ENCODE data around the gene PLCH1. TPM values are rescaled to one million over a fixed set of nuclear protein-coding genes. Genes with fewer than 3 reads are reported as not detected.

Gene PLCH1
- total and polyA plus RNA-seq, 2 donors (not counting 1 experiment from before 2014, with no cell fraction given), result under 0.01 to 0.03 TPM

- no peaks in the 10 kb centered on the region for H3K79me2 ChIP-seq (ENCODE audit: control insufficient read depth, insufficient read depth, low read length)
- no peak overlapping the region for H3K27ac ChIP-seq (ENCODE audit: insufficient read depth, low read length)
- no peaks in the 10 kb centered on the region for H3K4me1 ChIP-seq (ENCODE audit: control insufficient read depth, extremely low read depth, insufficient read depth, low read length)
- DNase-seq (ENCODE audit: low read depth in 2 of 2), result no peak
- H4K20me1 ChIP-seq (ENCODE audit: control insufficient read depth, extremely low read depth, insufficient read depth, low read length), result no peaks in the 10 kb centered on the region
- H3K27me3 ChIP-seq (ENCODE audit: control insufficient read depth, insufficient read depth, low read length), result no peaks in the 10 kb centered on the region
- no peaks in the 10 kb centered on the region for H3K36me3 ChIP-seq (ENCODE audit: control insufficient read depth, insufficient read depth, low read length)
- H3K4me2 ChIP-seq (ENCODE audit: extremely low read depth, insufficient read depth, low read length), result no peak overlapping the region
- no peak overlapping the region for H3K4me3 ChIP-seq (replicated peaks in 1 of 4; ENCODE audit: control extremely low read depth in 1 of 4, insufficient read depth in 1 of 4, low read depth in 3 of 4, low read length in 4 of 4)
- H3K9me3 ChIP-seq (ENCODE audit: control insufficient read depth, insufficient read depth, low read depth, low read length), result no peaks in the 10 kb centered on the region
- H2AFZ ChIP-seq (ENCODE audit: low read length), result no peak overlapping the region
- no peak for TF ChIP-seq EZH2 (IDR thresholded peaks at IDR 0.05; ENCODE audit: low read length, missing control alignments)
- TF ChIP-seq, protein P1, sequence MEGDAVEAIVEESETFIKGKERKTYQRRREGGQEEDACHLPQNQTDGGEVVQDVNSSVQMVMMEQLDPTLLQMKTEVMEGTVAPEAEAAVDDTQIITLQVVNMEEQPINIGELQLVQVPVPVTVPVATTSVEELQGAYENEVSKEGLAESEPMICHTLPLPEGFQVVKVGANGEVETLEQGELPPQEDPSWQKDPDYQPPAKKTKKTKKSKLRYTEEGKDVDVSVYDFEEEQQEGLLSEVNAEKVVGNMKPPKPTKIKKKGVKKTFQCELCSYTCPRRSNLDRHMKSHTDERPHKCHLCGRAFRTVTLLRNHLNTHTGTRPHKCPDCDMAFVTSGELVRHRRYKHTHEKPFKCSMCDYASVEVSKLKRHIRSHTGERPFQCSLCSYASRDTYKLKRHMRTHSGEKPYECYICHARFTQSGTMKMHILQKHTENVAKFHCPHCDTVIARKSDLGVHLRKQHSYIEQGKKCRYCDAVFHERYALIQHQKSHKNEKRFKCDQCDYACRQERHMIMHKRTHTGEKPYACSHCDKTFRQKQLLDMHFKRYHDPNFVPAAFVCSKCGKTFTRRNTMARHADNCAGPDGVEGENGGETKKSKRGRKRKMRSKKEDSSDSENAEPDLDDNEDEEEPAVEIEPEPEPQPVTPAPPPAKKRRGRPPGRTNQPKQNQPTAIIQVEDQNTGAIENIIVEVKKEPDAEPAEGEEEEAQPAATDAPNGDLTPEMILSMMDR (conservative IDR thresholded peaks at IDR 0.05 in 1 of 2, IDR thresholded peaks at IDR 0.05 in 1 of 2; ENCODE audit: low read depth in 1 of 2, low read length in 2 of 2), result no peak
- H3K9ac ChIP-seq (ENCODE audit: insufficient read depth, low read length), result no peak overlapping the region
Observed at GRCh38 chr3:155455765-155456164, 289.1 kb downstream of the PLCH1 start.

- Histone ChIP-seq H3K4me2 (ENCODE audit: extremely low read depth, insufficient read depth, low read length) (no peak overlapping the region), H3K79me2 (ENCODE audit: control insufficient read depth, insufficient read depth, low read length) (no peaks in the 10 kb centered on the region), H2AFZ (ENCODE audit: low read length) (no peak overlapping the region), H3K27me3 (ENCODE audit: control insufficient read depth, insufficient read depth, low read length) (no peaks in the 10 kb centered on the region), H3K27ac (ENCODE audit: insufficient read depth, low read length) (no peak overlapping the region), H3K9me3 (ENCODE audit: control insufficient read depth, insufficient read depth, low read depth, low read length) (no peaks in the 10 kb centered on the region), H3K4me1 (ENCODE audit: control insufficient read depth, extremely low read depth, insufficient read depth, low read length) (no peaks in the 10 kb centered on the region), H3K36me3 (ENCODE audit: control insufficient read depth, insufficient read depth, low read length) (no peaks in the 10 kb centered on the region), H4K20me1 (ENCODE audit: control insufficient read depth, extremely low read depth, insufficient read depth, low read length) (no peaks in the 10 kb centered on the region), H3K4me3 (replicated peaks in 1 of 4; ENCODE audit: control extremely low read depth in 1 of 4, insufficient read depth in 1 of 4, low read depth in 3 of 4, low read length in 4 of 4) (no peak overlapping the region), H3K9ac (ENCODE audit: insufficient read depth, low read length) (no peak overlapping the region)
- no peak for DNase-seq (ENCODE audit: low read depth in 2 of 2)
- TF ChIP-seq EZH2 (IDR thresholded peaks at IDR 0.05; ENCODE audit: low read length, missing control alignments), result no peak
- TF ChIP-seq, protein P1 (conservative IDR thresholded peaks at IDR 0.05 in 1 of 2, IDR thresholded peaks at IDR 0.05 in 1 of 2; ENCODE audit: low read depth in 1 of 2, low read length in 2 of 2), result no peak
Observed at GRCh38 chr3:155453512-155453911, 291.4 kb downstream of the PLCH1 start.

DNA sequence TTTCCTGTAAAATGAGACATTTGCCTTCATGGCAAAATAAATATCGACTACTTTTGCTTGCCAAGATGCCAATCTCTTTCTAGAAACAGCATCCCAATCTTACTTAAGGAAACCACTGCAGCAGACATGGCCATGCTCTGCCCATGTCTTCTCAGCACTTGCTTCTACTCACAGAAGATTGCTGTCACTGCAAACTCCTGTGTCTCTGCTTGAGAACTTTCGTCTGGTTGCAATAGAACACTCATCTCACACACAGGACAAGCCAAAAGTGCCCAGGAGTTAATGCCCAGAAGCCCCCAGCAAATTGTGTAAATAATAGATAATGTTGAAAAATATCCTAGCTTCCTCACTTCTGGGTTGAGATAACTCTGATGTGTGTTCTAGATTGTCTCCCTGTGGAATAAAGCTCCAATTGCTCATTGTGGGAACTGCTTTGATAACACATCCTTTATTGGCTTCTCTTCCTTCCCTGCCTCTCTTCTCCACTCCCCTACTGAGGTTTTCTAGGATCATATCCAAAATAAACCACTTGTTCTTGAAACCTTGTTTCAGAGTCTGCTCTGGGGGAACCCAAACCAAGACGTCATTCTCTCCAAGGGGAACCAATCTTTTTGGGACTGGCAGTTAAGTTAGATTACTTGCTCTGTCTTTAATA is 295.1 kb downstream of the PLCH1 start:
- peak in 1 of 2 donors; percentile 48 for DNase-seq (ENCODE audit: low read depth in 2 of 2)
- Histone ChIP-seq H3K36me3 (ENCODE audit: control insufficient read depth, insufficient read depth, low read length) (no peaks in the 10 kb centered on the region), H4K20me1 (ENCODE audit: control insufficient read depth, extremely low read depth, insufficient read depth, low read length) (no peaks in the 10 kb centered on the region), H3K4me2 (ENCODE audit: extremely low read depth, insufficient read depth, low read length) (no peak overlapping the region), H3K27ac (ENCODE audit: insufficient read depth, low read length) (no peak overlapping the region), H3K9ac (ENCODE audit: insufficient read depth, low read length) (no peak overlapping the region), H2AFZ (ENCODE audit: low read length) (no peak overlapping the region), H3K4me3 (replicated peaks in 1 of 4; ENCODE audit: control extremely low read depth in 1 of 4, insufficient read depth in 1 of 4, low read depth in 3 of 4, low read length in 4 of 4) (no peak overlapping the region), H3K9me3 (ENCODE audit: control insufficient read depth, insufficient read depth, low read depth, low read length) (no peaks in the 10 kb centered on the region), H3K27me3 (ENCODE audit: control insufficient read depth, insufficient read depth, low read length) (no peaks in the 10 kb centered on the region), H3K79me2 (ENCODE audit: control insufficient read depth, insufficient read depth, low read length) (no peaks in the 10 kb centered on the region), H3K4me1 (ENCODE audit: control insufficient read depth, extremely low read depth, insufficient read depth, low read length) (no peaks in the 10 kb centered on the region)
- TF ChIP-seq, protein P1 (conservative IDR thresholded peaks at IDR 0.05 in 1 of 2, IDR thresholded peaks at IDR 0.05 in 1 of 2; ENCODE audit: low read depth in 1 of 2, low read length in 2 of 2), result no peak
- TF ChIP-seq EZH2 (IDR thresholded peaks at IDR 0.05; ENCODE audit: low read length, missing control alignments), result no peak
